Measurements from ENCODE around the gene MACF1. TPM values are rescaled to one million over a fixed set of nuclear protein-coding genes. Genes with fewer than 3 reads are reported as not detected.
A peak's percentile ranks its signal among the peaks of the same experiment; 100 is the strongest.

MACF1 gene
- total and polyA plus RNA-seq, 4 donors = 23.3 to 216 (median 51.2) TPM

DNA sequence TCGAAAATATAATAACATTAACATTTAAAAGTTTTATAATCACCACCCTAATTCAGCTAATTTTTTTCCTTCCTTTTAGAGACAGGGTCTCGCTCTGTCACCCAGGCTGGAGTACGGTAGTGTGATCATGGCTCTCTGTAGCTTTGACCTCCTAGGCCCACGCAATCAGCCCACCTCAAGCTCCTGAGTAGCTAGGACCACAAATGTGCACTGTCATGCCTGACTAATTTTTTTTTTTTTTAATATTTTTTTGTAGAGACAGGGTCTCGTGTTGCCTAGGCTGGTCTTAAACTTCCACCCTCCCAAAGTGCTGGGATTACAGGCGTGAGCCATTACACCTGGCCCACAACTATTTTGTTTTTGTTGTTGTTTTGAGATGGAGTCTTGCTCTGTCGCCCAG lies 172.2 kb downstream of the MACF1 start:
- H3K4me1 ChIP-seq (ENCODE audit: control insufficient read depth in 4 of 4, insufficient read depth in 4 of 4, low read length in 3 of 4) = peaks cover 0 to 5% (median under 1%) of the 10 kb centered on the region in 4 donors
- peaks cover 6 to 29% (median 23%) of the 10 kb centered on the region in 4 donors for H3K36me3 ChIP-seq (ENCODE audit: control insufficient read depth in 4 of 4, insufficient read depth in 3 of 4, low read depth in 1 of 4, low read length in 3 of 4)
- TF ChIP-seq YY1 (IDR thresholded peaks at IDR 0.05) (no peak), HNF4A (conservative IDR thresholded peaks at IDR 0.05) (no peak), NR2F2 (IDR thresholded peaks at IDR 0.05) (no peak), SP1 (IDR thresholded peaks at IDR 0.05) (no peak), EGR1 (IDR thresholded peaks at IDR 0.05; ENCODE audit: low read depth in 2 of 2) (no peak), REST (IDR thresholded peaks at IDR 0.05) (no peak), CTCF (IDR thresholded peaks at IDR 0.05; ENCODE audit: low read depth, low read length, missing input control) (no peak), MAX (IDR thresholded peaks at IDR 0.05) (no peak), FOXA1 (IDR thresholded peaks at IDR 0.05) (no peak), ZBTB33 (IDR thresholded peaks at IDR 0.05) (no peak), HNF4G (IDR thresholded peaks at IDR 0.05) (no peak), TAF1 (conservative IDR thresholded peaks at IDR 0.05) (no peak), RXRA (IDR thresholded peaks at IDR 0.05) (no peak)
- TF ChIP-seq, protein P1, sequence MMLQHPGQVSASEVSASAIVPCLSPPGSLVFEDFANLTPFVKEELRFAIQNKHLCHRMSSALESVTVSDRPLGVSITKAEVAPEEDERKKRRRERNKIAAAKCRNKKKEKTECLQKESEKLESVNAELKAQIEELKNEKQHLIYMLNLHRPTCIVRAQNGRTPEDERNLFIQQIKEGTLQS (IDR thresholded peaks at IDR 0.05) = no peak
- no peak overlapping the region for H3K4me3 ChIP-seq (ENCODE audit: low read depth in 1 of 3, low read length in 3 of 3)
- H3K9me3 ChIP-seq (ENCODE audit: control insufficient read depth in 4 of 4, low read length in 3 of 4) = no peaks in the 10 kb centered on the region
- no peak overlapping the region for H3K9ac ChIP-seq (ENCODE audit: low read depth in 1 of 2, low read length in 2 of 2)
- WGBS = 89% methylated on average over 7 of the region's 7 CpGs
- H3K27ac ChIP-seq (ENCODE audit: low read depth in 1 of 2, low read length in 2 of 2) = no peak overlapping the region
- H3K27me3 ChIP-seq (ENCODE audit: control insufficient read depth in 4 of 4, insufficient read depth in 4 of 4, low read length in 3 of 4) = no peaks in the 10 kb centered on the region
- no peak for DNase-seq (ENCODE audit: low spot score)

- H3K9ac ChIP-seq (ENCODE audit: low read depth in 1 of 2, low read length in 2 of 2) = no peak overlapping the region
- 8% methylated on average over 2 of the region's 2 CpGs for WGBS
- DNase-seq (ENCODE audit: low spot score) = no peak
- no peaks in the 10 kb centered on the region for H3K27me3 ChIP-seq (ENCODE audit: control insufficient read depth in 4 of 4, insufficient read depth in 4 of 4, low read length in 3 of 4)
- peaks cover 0 to 5% (median 1%) of the 10 kb centered on the region in 4 donors for H3K4me1 ChIP-seq (ENCODE audit: control insufficient read depth in 4 of 4, insufficient read depth in 4 of 4, low read length in 3 of 4)
- H3K4me3 ChIP-seq (ENCODE audit: low read depth in 1 of 3, low read length in 3 of 3) = no peak overlapping the region
- peaks cover 9 to 35% (median 25%) of the 10 kb centered on the region in 4 donors for H3K36me3 ChIP-seq (ENCODE audit: control insufficient read depth in 4 of 4, insufficient read depth in 3 of 4, low read depth in 1 of 4, low read length in 3 of 4)
- no peak overlapping the region for H3K27ac ChIP-seq (ENCODE audit: low read depth in 1 of 2, low read length in 2 of 2)
- no peaks in the 10 kb centered on the region for H3K9me3 ChIP-seq (ENCODE audit: control insufficient read depth in 4 of 4, low read length in 3 of 4)
- TF ChIP-seq JUND (IDR thresholded peaks at IDR 0.05) = no peak
- peak; percentile 20 for TF ChIP-seq YY1 (IDR thresholded peaks at IDR 0.05)
- no peak for TF ChIP-seq ZBTB33 (IDR thresholded peaks at IDR 0.05)
- TF ChIP-seq SP1 (IDR thresholded peaks at IDR 0.05) = no peak
- TF ChIP-seq TAF1 (conservative IDR thresholded peaks at IDR 0.05) = no peak
- TF ChIP-seq RAD21 (IDR thresholded peaks at IDR 0.05) = peak; percentile 67 to 82
- TF ChIP-seq EGR1 (IDR thresholded peaks at IDR 0.05; ENCODE audit: low read depth in 2 of 2) = no peak
- TF ChIP-seq CTCF (IDR thresholded peaks at IDR 0.05; ENCODE audit: low read depth, low read length, missing input control) = peak; percentile 50
- peak; percentile 43 for TF ChIP-seq FOXA2 (IDR thresholded peaks at IDR 0.05)
- TF ChIP-seq, protein P1 (IDR thresholded peaks at IDR 0.05) = no peak
- no peak for TF ChIP-seq MAX (IDR thresholded peaks at IDR 0.05)
- no peak for TF ChIP-seq NR2F2 (IDR thresholded peaks at IDR 0.05)
- TF ChIP-seq RXRA (IDR thresholded peaks at IDR 0.05) = peak in 1 of 2 donors; percentile 19
- TF ChIP-seq GABPA (IDR thresholded peaks at IDR 0.05 in 1 of 2, conservative IDR thresholded peaks at IDR 0.05 in 1 of 2) = no peak
These were observed 173.9 kb downstream of the MACF1 start for GRCh38 chr1:39378377-39378776.
